RWPE1 (cell line): ENCODE measurements around the gene LPXN.

Experiments used
- CTCF ChIA-PET: fragments of 350-600 bp; sonication (Branson Sonifier 250); formaldehyde crosslinking; extraction: SDS; loops from one replicate; lab custom pipeline; 2021; lab: Yijun Ruan, JAX
- POLR2A ChIA-PET: fragments of 400-600 bp; formaldehyde crosslinking; extraction: SDS; loops from one replicate; lab custom pipeline; 2020; ENCODE audit warnings: antibody characterized with exemption; ENCODE audit not compliant: low non-redundant PET; lab: Yijun Ruan, JAX
- DNase-seq: peaks from one replicate; pipeline ENCODE4 v3.0.0; 2012; ENCODE audit warnings: low spot score
- H3K27ac ChIP-seq: fragments of 450-650 bp; 2 replicates; pipeline ENCODE4 v1.5.1; 2017
- TF ChIP-seq, protein P1 (sequence below): fragments of 450-650 bp; conservative IDR thresholded peaks from 2 replicates; pipeline ENCODE4 v1.5.1; 2017; ENCODE audit warnings: low read depth, mild to moderate bottlenecking

Gene LPXN

DNA sequence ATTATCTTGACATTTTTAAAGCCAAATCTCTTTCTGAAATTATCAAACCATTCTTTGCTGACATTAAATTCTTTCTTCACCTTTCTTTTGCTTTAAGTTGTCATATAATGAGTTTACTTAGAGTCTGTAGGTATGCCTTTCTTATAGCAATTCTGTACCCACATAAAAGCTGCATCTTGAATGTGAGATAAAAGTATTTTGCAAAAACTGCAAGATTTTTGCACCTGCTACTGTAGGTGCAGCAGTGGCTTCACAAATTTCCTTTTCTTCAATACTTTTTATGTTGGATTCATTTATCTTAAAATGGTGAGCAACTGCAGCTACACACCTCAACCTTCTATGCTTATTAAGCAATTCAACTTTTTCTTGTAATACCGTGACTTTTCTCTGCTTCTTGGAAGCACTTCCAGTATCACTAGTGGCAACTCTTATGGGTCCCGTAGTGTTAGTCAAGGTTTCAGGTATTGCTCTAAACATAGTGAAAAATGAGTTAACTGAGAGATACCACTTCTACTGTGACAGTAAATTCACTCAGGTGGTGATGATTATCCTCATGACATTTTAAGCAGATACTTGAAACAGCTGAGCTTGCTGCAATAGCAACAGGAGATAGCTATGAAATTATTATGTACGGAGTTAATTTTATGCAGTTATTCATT, 22.0 kb upstream of the LPXN start:
- CTCF ChIA-PET, result no interaction called here

DNA sequence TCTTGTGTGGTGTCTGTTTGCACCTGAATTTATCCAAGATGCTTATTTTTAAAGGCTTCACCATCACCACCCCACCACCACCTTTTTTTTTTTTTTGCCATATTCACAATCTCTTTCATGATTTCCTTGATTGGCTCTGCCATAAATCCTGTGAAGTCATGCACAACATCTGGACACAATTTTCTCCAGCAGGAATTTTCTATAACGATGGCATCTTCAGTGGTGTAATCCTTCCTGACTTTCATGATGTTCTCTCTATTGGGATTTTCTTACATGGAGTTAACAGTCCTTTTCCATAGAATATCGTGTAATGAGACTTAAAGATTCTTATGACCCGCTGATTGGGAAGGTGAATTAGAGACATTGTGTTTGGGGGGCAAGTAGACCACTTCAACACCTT, 21.0 kb upstream of the LPXN start:
- DNase-seq, result no peak
- CTCF ChIA-PET, result no interaction called here
- POLR2A ChIA-PET, result no interaction called here
- no peak overlapping the region for H3K27ac ChIP-seq
- TF ChIP-seq, protein P1, sequence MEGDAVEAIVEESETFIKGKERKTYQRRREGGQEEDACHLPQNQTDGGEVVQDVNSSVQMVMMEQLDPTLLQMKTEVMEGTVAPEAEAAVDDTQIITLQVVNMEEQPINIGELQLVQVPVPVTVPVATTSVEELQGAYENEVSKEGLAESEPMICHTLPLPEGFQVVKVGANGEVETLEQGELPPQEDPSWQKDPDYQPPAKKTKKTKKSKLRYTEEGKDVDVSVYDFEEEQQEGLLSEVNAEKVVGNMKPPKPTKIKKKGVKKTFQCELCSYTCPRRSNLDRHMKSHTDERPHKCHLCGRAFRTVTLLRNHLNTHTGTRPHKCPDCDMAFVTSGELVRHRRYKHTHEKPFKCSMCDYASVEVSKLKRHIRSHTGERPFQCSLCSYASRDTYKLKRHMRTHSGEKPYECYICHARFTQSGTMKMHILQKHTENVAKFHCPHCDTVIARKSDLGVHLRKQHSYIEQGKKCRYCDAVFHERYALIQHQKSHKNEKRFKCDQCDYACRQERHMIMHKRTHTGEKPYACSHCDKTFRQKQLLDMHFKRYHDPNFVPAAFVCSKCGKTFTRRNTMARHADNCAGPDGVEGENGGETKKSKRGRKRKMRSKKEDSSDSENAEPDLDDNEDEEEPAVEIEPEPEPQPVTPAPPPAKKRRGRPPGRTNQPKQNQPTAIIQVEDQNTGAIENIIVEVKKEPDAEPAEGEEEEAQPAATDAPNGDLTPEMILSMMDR, result no peak

More for the DNA sequence above, 22.0 kb upstream of the LPXN start:
- TF ChIP-seq, protein P1, result no peak
- no peak for DNase-seq
- H3K27ac ChIP-seq, result no peak overlapping the region
- POLR2A ChIA-PET, result no interaction called here

DNA sequence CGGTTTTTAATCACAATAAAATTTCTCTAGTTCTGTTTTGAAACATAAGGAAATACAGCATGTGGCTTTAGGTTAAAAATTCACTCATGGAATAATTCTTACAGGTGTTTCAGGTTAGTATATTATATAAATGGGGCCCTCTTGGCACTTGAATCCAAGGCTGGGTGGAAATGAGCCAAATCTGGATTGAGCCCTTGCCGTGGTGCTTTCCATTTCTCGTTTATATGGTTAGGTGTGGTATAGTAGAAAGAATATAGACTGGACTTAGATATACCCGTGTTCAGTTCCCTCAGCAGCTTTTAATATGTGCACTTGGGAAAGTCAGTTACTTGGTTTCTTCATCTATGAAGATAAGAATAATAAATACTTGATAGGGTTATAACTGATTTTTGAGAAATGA, 19.2 kb upstream of the LPXN start:
- TF ChIP-seq, protein P1, result no peak
- H3K27ac ChIP-seq, result no peak overlapping the region
- no peak for DNase-seq
- CTCF ChIA-PET, result interaction anchor here (0.9 kb wide), 1 partner anchor 564 kb away, joined by 4 read pairs; no protein-coding TSS in a partner anchor
- POLR2A ChIA-PET, result no interaction called here

DNA sequence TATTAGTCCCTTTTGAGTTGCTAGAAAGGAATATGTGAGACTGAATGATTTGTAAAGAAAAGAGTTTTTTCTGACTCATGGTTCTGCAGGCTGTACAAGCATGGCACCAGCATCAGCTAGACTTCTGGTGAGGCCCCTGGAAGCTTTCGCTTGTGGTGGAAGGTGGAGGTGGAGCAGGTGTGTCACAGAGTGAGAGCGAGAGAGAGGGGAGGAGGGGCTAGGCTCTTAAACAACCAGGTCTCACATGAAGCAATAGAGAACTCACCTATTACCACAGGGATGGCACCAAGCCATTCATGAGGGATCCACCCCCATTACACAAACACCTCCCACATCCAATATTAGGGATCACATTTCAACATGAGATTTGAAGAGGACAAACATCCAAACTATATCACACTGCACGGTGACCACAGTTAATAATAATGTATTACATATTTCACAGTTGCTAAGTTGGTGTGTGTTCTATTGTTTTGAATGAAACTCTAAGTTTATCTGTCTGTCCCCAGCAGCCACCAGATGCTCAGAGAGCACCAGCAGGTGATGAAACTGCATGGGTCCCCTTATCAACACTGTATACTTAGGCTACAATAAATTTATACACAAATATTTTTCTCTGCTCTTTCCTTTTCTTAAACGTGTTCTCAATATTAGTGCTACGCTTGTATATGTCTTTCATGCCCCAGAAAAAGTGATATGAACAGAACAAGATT, 17.3 kb upstream of the LPXN start:
- TF ChIP-seq, protein P1, result no peak
- no peak overlapping the region for H3K27ac ChIP-seq
- no peak for DNase-seq
- POLR2A ChIA-PET, result no interaction called here
- CTCF ChIA-PET, result no interaction called here

DNA sequence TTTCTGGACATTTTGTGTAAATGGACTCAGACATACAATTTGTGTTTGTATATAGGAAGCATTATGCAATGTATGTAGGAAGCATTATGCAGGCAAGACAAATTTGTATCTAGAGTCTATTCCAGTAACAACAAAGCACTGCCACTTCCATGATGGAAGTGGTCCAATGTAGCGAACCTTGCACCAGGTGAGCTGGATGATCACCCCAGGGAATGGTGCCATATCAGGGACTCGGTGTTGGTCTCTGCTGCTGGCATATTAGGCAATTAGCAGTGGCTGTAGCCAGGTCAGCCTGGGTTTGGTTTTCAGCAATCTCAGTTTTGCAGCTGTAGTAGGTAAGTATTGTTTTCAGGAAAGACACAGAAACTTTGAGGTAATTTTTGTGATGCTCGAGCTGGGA, 16.0 kb upstream of the LPXN start:
- ChIA-PET CTCF (no interaction called here), POLR2A (no interaction called here)
- no peak overlapping the region for H3K27ac ChIP-seq
- TF ChIP-seq, protein P1, result no peak
- no peak for DNase-seq

DNA sequence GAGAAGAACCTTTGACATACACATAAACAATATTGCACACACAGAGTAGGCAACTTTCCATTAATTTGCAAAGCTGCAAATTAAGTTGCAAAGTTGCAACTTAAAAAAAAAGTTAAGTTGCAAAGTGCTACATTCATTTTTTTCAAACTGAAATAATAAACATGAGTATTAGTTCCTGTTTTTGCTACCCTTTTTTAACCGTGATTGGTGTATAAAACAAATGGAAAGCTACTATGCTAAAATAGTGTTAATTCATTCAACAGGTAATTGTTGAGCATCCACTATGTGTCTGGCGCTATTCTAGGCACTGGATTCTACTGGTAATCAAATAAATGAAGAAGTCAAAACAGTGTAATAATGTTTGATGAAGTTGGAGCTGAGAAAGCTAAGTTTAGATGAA, 11.3 kb upstream of the LPXN start:
- CTCF ChIA-PET, result no interaction called here
- POLR2A ChIA-PET, result no interaction called here
- TF ChIP-seq, protein P1, result no peak

More for the DNA sequence above, 11.3 kb upstream of the LPXN start:
- no peak overlapping the region for H3K27ac ChIP-seq
- no peak for DNase-seq
